Uterus (tissue), 2 donors: ENCODE measurements around the gene REV1.

Experiments used
- CTCF ChIP-seq, 4 experiments: fragments of 200-600 bp in 2 of 4; fragments of 450-650 bp in 2 of 4; sonication (generic) in 2 of 4; IDR thresholded peaks; one replicate each; pipeline ENCODE4 v1.5.1; 2016 to 2019; ENCODE audit warnings: antibody characterized with exemption in 4 of 4, mild to moderate bottlenecking in 2 of 4, moderate library complexity in 1 of 4
- POLR2A ChIP-seq, 2 donors: fragments of 450-650 bp; IDR thresholded peaks; one replicate each; pipeline ENCODE4 v1.6.1; 2016; ENCODE audit warnings: antibody characterized with exemption in 2 of 2, mild to moderate bottlenecking in 1 of 2, moderate library complexity in 1 of 2

- TF ChIP-seq POLR2A (IDR thresholded peaks at IDR 0.05) (no peak), CTCF (IDR thresholded peaks at IDR 0.05) (no peak)
Observed at GRCh38 chr2:99485824-99486223, 4.0 kb downstream of the REV1 start.
